ENCODE results near the gene FAM107B.

DNA sequence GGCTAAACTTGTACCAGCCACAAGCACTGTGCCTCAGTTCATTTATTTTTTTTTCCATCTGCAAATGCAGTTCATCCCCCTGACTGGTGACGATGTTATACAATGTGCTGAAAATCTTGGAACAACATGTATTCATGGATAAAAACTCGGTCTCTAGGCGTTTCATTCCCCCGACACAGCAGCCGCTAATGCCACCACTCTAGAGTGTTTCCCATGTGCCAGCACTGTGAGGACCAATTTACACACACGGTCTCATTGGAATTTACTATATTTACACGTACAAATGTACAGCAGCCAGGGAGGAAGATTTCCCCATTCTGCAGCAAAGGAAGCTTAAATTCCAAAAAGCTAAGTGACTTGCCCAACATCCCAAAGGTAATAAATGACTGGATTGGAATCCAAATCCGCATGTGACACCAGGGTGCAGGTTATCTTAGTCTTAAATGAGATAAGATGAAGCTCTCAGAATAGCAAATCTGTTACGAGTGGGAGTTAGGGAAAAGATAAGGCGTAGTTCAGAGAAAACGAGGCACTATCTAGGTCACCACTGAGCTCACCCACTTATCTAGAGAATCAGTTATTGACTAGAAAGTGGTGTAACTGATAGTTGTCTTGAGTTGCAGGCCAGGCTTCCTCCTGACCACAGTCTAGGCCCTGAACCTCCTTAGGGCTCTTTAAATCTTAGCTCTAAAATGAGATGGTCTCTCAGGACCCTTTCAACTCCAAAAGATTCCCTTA lies 36.7 kb downstream of the FAM107B start:
- TF ChIP-seq, protein P1, sequence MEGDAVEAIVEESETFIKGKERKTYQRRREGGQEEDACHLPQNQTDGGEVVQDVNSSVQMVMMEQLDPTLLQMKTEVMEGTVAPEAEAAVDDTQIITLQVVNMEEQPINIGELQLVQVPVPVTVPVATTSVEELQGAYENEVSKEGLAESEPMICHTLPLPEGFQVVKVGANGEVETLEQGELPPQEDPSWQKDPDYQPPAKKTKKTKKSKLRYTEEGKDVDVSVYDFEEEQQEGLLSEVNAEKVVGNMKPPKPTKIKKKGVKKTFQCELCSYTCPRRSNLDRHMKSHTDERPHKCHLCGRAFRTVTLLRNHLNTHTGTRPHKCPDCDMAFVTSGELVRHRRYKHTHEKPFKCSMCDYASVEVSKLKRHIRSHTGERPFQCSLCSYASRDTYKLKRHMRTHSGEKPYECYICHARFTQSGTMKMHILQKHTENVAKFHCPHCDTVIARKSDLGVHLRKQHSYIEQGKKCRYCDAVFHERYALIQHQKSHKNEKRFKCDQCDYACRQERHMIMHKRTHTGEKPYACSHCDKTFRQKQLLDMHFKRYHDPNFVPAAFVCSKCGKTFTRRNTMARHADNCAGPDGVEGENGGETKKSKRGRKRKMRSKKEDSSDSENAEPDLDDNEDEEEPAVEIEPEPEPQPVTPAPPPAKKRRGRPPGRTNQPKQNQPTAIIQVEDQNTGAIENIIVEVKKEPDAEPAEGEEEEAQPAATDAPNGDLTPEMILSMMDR (IDR thresholded peaks at IDR 0.05), result no peak
- no peak for TF ChIP-seq EZH2 (IDR thresholded peaks at IDR 0.05)

All from neural progenitor cell (in vitro differentiated cells).